HCT116 (cell line): Measurements from ENCODE around the gene PIEZO2. TPM values are rescaled to one million over a fixed set of nuclear protein-coding genes. Genes with fewer than 3 reads are reported as not detected.

ENCODE experiments used
- ATAC-seq: fragments of 200-7000 bp; cut with Tn5 transposase; 2 replicates; pipeline ENCODE4 v1.9.1; 2020; ENCODE audit warnings: mild to moderate bottlenecking, moderate library complexity
- BruUV-seq: library from RNA; stranded (reverse); fragments of 400-500 nt; replicated peaks from 2 replicates; lab custom pipeline; 2021; lab: Mats Ljungman, UMichigan
- CTCF ChIA-PET: fragments of 300-600 bp; sonication (Branson Sonifier 250); formaldehyde crosslinking; loops from one replicate; lab custom pipeline; 2021; ENCODE audit warnings: antibody characterized with exemption; lab: Charles Lee
- POLR2A ChIA-PET: fragments of 300-600, 350-600 bp; sonication (Branson Sonifier 250); formaldehyde crosslinking; loops from one replicate; lab custom pipeline; 2021; ENCODE audit warnings: antibody characterized with exemption; lab: Charles Lee
- RAD21 ChIA-PET, 2 experiments: fragments of 300-600 bp; sonication (Branson Sonifier 250); formaldehyde crosslinking; loops; one replicate each; lab custom pipeline; 2023; ENCODE audit warnings: low total read pairs in 2 of 2; ENCODE audit not compliant: uncharacterized antibody in 2 of 2, unreplicated experiment in 2 of 2, low non-redundant PET in 1 of 2; lab: Charles Lee
- DNase-seq: peaks from one replicate; pipeline ENCODE4 v3.0.0-alpha.2; 2010; ENCODE audit warnings: low read depth, low spot score
- H2AFZ ChIP-seq: fragments of 200-600 bp; shearing (Covaris generic), sonication (generic); 2 replicates; pipeline ENCODE4 v1.6.1; 2017; ENCODE audit warnings: low read depth, mixed run types, mixed read lengths, antibody characterized with exemption, low read length; ENCODE audit not compliant: poor library complexity, severe bottlenecking
- H3K27ac ChIP-seq: 2 replicates; pipeline ENCODE4 v1.5.1; 2012; ENCODE audit warnings: low read depth, low read length
- H3K27me3 ChIP-seq: fragments of 200-600 bp; sonication (generic); 2 replicates; pipeline ENCODE4 v1.6.1; 2016; ENCODE audit warnings: mixed run types, low read length, mixed read lengths; ENCODE audit not compliant: insufficient read depth
- H3K36me3 ChIP-seq, 2 experiments: fragments of 200-500 bp in 1 of 2; fragments of 200-600 bp in 1 of 2; sonication (Bioruptor generic) in 1 of 2; sonication (generic) in 1 of 2; 2 replicates each; pipeline versions ENCODE4 v1.5.1 to v1.6.1; 2014 to 2016; ENCODE audit warnings: low read length in 2 of 2, inconsistent platforms in 1 of 2, mixed read lengths in 1 of 2, mixed run types in 1 of 2; ENCODE audit not compliant: insufficient read depth in 2 of 2, control insufficient read depth in 1 of 2
- H3K4me1 ChIP-seq, 2 experiments: fragments of 200-600 bp in 1 of 2; sonication (generic) in 1 of 2; 2 replicates each; pipeline versions ENCODE4 v1.5.1 to v1.6.1; 2012 to 2017; ENCODE audit warnings: low read length in 2 of 2, inconsistent platforms in 1 of 2, mild to moderate bottlenecking in 1 of 2, mixed read lengths in 1 of 2, mixed run types in 1 of 2, moderate library complexity in 1 of 2; ENCODE audit not compliant: insufficient read depth in 2 of 2, control insufficient read depth in 1 of 2
- H3K4me2 ChIP-seq: fragments of 200-600 bp; sonication (generic); 2 replicates; pipeline ENCODE4 v1.6.1; 2017; ENCODE audit warnings: mixed run types, low read length, mixed read lengths
- H3K4me3 ChIP-seq, 2 experiments: fragments of 200-600 bp in 1 of 2; sonication (generic) in 1 of 2; replicated peaks in 1 of 2; 2 replicates each; pipeline ENCODE4 v1.5.1; 2011 to 2016; ENCODE audit warnings: low read length in 2 of 2, control low read depth in 1 of 2, low read depth in 1 of 2, mild to moderate bottlenecking in 1 of 2, mixed read lengths in 1 of 2, mixed run types in 1 of 2
- H3K79me2 ChIP-seq: fragments of 200-600 bp; sonication (generic); 2 replicates; pipeline ENCODE4 v1.6.1; 2017; ENCODE audit warnings: mild to moderate bottlenecking, mixed run types, low read length, moderate library complexity, mixed read lengths; ENCODE audit not compliant: insufficient read depth
- H3K9ac ChIP-seq: fragments of 200-600 bp; sonication (generic); 2 replicates; pipeline ENCODE4 v1.6.1; 2016; ENCODE audit warnings: low read length, mixed read lengths
- H3K9me2 ChIP-seq: fragments of 200-600 bp; sonication (generic), shearing (Covaris generic); 2 replicates; pipeline ENCODE4 v1.6.1; 2017; ENCODE audit warnings: mixed run types, mild to moderate bottlenecking, moderate library complexity; ENCODE audit not compliant: insufficient read depth
- H3K9me3 ChIP-seq, 2 experiments: fragments of 200-500 bp in 1 of 2; fragments of 200-600 bp in 1 of 2; sonication (Bioruptor generic) in 1 of 2; sonication (generic) in 1 of 2; 2 replicates each; pipeline ENCODE4 v1.6.1; 2014 to 2017; ENCODE audit warnings: low read length in 2 of 2, mixed read lengths in 2 of 2, inconsistent platforms in 1 of 2, low read depth in 1 of 2, mild to moderate bottlenecking in 1 of 2, mixed run types in 1 of 2, moderate library complexity in 1 of 2; ENCODE audit not compliant: control insufficient read depth in 1 of 2, insufficient read depth in 1 of 2
- H4K20me1 ChIP-seq: fragments of 200-600 bp; sonication (generic), shearing (Covaris generic); 2 replicates; pipeline ENCODE4 v1.6.1; 2017; ENCODE audit warnings: mixed run types, mild to moderate bottlenecking, moderate library complexity; ENCODE audit not compliant: insufficient read depth
- ATF3 ChIP-seq: IDR thresholded peaks from 2 replicates; pipeline ENCODE4 v1.6.1; 2012
- CBX3 ChIP-seq: IDR thresholded peaks from 2 replicates; pipeline ENCODE4 v1.6.1; 2012; ENCODE audit warnings: low read depth
- CTCF ChIP-seq, 3 experiments: fragments of 200-600 bp in 1 of 3; sonication (generic) in 1 of 3; IDR thresholded peaks in 2 of 3; conservative IDR thresholded peaks in 1 of 3; 2 replicates each; pipeline ENCODE4 v1.5.1; 2012 to 2017; ENCODE audit warnings: low read depth in 2 of 3, low read length in 2 of 3, antibody characterized with exemption in 1 of 3, borderline replicate concordance in 1 of 3, control low read depth in 1 of 3, mild to moderate bottlenecking in 1 of 3, mixed read lengths in 1 of 3, mixed run types in 1 of 3, moderate library complexity in 1 of 3; ENCODE audit not compliant: insufficient read depth in 1 of 3
- EGR1 ChIP-seq: IDR thresholded peaks from 2 replicates; pipeline ENCODE4 v1.6.1; 2012; ENCODE audit warnings: low read depth
- ELF1 ChIP-seq: IDR thresholded peaks from 2 replicates; pipeline ENCODE4 v1.6.1; 2012; ENCODE audit warnings: low read depth, borderline replicate concordance
- EZH2phosphoT487 ChIP-seq: fragments of 200-600 bp; IDR thresholded peaks from 2 replicates; pipeline ENCODE4 v1.6.1; 2018; ENCODE audit warnings: antibody characterized with exemption, borderline replicate concordance
- JUND ChIP-seq: IDR thresholded peaks from 2 replicates; pipeline ENCODE4 v1.6.1; 2012
- POLR2A ChIP-seq: IDR thresholded peaks from 2 replicates; pipeline ENCODE4 v1.7.0; 2011; ENCODE audit warnings: borderline replicate concordance; ENCODE audit not compliant: insufficient read depth, insufficient read length; ENCODE audit errors: extremely low read depth
- RAD21 ChIP-seq: IDR thresholded peaks from 2 replicates; pipeline ENCODE4 v1.6.1; 2012; ENCODE audit warnings: low read depth, mild to moderate bottlenecking
- REST ChIP-seq: IDR thresholded peaks from 2 replicates; pipeline ENCODE4 v1.6.1; 2012; ENCODE audit warnings: low read depth
- SP1 ChIP-seq: IDR thresholded peaks from 2 replicates; pipeline ENCODE4 v1.6.1; 2012; ENCODE audit warnings: low read depth
- SRF ChIP-seq: IDR thresholded peaks from 2 replicates; pipeline ENCODE4 v1.6.1; 2012; ENCODE audit warnings: low read depth
- ZNF274 ChIP-seq: fragments of 200-500 bp; sonication (Bioruptor generic); IDR thresholded peaks from 2 replicates; pipeline ENCODE4 v1.6.1; 2014; ENCODE audit warnings: mild to moderate bottlenecking, low read depth, low read length, inconsistent platforms
- intact Hi-C: fragments of 100-400 bp; cut with micrococcal nuclease; formaldehyde crosslinking; loops from 2 replicates; pipeline ENCODE4 v1.10.0; 2022
- total RNA-seq: library from RNA; stranded (reverse); gene quantifications from one replicate; pipeline ENCODE4 v1.2.1, GENCODE V29; 2021; ENCODE audit not compliant: unreplicated experiment

The PIEZO2 gene
- total RNA-seq, 1 experiment from 2014 or later = 0.34 TPM

- no peaks in the 10 kb centered on the region for H4K20me1 ChIP-seq
- POLR2A ChIA-PET = no interaction called here
- H2AFZ ChIP-seq = no peak overlapping the region
- no peaks in the 10 kb centered on the region for H3K36me3 ChIP-seq
- H3K27ac ChIP-seq = no peak overlapping the region
- ATAC-seq = no peak
- no peak overlapping the region for H3K4me2 ChIP-seq
- TF ChIP-seq CBX3 = no peak
- no peak for TF ChIP-seq REST
- no peak for TF ChIP-seq SP1
- no peak for TF ChIP-seq JUND
- TF ChIP-seq POLR2A = no peak
- TF ChIP-seq CTCF (IDR thresholded peaks at IDR 0.05 in 2 of 3, conservative IDR thresholded peaks at IDR 0.05 in 1 of 3; ENCODE audit: borderline replicate concordance in 1 of 3, insufficient read depth in 1 of 3, low read depth in 2 of 3, low read length in 2 of 3) = no peak
- no peak for TF ChIP-seq SRF
- no peak for TF ChIP-seq ELF1
- no peak for TF ChIP-seq RAD21
- TF ChIP-seq ATF3 = no peak
- no peak for TF ChIP-seq EZH2phosphoT487
- TF ChIP-seq ZNF274 = no peak
- no peak for TF ChIP-seq EGR1
- RAD21 ChIA-PET = no interaction called here
- intact Hi-C loops = no loop called here
- CTCF ChIA-PET = no interaction called here
- H3K9ac ChIP-seq = no peak overlapping the region
- no peak for DNase-seq
- no peaks in the 10 kb centered on the region for H3K9me3 ChIP-seq
- H3K4me1 ChIP-seq = no peaks in the 10 kb centered on the region
- H3K9me2 ChIP-seq = no peaks in the 10 kb centered on the region
- BruUV-seq = no TSS peak
- no peak overlapping the region for H3K4me3 ChIP-seq
- H3K79me2 ChIP-seq = no peaks in the 10 kb centered on the region
- H3K27me3 ChIP-seq = peaks cover 6% of the 10 kb centered on the region; the same call in 1 of the 2 replicates
Observed at GRCh38 chr18:10919851-10920250, 229.5 kb downstream of the PIEZO2 start.
